NCI-H1417 (cell line): Measurements from ENCODE around the gene FBN1.

ENCODE experiments used
- DNase-seq, 3 experiments: peaks; one replicate each; lab custom pipeline; 2025; lab: John Stamatoyannopoulos, UW

Gene FBN1

DNA sequence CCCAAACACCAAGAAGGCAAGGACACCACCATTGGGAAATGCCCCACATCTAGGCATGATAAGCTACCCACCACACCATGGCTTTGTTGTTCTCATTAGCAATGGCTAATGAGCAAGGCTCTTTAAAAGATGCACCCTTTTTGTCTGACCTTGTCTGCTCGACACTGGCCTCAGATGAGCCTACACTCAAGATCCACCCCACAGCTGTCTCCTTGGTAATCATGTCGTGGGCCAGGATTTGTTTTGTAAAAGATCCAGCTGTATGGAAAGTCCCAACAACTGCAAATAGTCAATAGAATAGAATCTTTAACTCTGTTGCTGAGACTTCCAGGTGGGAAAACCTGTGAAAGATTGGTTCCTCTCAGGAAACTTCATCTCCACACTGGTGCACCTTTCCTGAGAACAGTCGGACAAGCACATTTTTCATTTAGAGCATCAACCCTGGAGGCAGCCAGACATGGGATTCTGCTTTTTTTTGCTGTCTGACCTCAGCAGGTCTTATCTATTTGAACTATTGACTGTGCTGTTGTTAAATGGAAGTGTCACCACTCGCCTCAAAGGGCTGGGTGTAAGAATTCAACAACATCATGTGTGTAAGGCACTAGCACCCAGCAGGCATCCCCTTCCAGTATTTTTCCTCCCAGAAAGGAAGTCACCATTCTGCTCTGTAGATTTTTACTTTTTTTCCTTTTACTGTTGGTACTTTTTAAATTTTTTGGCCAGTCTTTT is 278.8 kb downstream of the FBN1 start:
- DNase-seq, result no peak

DNA sequence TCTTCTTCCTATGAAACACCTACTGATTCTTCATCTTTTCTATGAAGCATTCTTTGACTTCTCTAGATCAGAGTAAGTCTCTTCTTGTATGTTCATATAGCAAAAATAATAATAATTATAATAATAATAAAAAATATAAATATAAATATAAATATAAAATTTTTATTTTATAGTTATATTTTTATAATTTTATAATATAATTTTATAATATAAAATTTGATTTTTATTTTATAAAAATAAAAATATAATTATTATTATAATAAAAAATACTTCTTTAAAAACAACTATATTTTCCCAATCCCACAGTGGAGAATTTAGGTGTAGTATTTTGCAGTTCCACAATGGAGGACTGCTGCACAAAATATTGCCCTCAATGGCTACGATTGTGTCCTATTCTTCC is 279.9 kb downstream of the FBN1 start:
- no peak for DNase-seq

DNA sequence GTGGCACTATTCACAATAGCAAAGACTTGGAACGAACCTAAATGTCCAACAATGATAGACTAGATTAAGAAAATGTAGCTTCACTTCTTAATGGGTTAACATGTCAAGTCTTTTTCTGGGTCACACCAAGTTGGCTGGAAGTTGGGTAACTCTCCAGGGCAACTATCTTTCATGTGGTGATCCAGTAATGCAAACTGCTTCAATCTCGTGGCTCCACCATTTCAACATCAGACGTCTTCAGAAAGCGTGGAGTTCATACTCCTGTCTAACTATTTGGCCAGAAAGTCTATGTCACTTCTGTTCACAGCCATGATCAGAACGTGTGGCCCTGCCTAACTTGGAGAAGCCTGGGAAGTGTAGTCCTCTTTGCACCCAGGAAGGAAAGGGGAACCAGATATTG is 282.0 kb downstream of the FBN1 start:
- no peak for DNase-seq

DNA sequence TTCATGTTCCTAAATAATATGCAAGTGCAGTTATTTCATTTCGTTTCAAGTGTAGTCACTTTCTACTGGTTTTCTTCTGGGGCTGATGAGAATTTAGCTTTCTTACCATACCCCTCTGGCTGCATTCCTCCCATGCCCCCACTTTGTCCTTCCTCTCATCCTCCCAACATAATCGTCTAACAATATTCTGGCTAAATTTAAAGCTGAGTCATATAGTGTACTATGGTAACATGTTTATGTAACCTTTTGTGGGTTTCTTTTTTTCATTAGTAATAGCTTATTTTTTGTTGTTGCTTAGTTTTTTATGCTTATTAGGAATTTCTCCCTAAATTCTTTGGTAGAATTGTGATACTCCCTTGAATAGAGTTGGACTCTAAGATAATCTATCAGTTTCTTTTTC is 283.8 kb downstream of the FBN1 start:
- no peak for DNase-seq

DNA sequence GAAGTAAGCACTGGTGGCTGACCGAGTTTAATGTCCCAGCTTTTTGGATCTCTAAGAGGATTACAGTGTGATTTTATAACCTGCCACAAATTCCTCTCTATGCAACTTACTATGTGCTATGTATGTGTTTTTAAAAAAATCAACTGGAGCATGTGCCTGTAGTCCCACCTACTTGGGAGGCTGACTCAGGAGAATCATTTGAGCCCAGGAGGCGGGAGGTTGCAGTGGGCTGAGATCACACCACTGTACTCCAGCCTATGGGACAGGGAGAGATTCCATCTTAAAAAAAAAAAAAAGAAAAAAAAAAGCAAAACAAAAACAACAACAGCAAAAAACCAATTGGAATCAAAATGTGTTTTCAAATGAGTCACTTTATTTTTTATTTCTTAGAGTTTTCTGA is 284.7 kb downstream of the FBN1 start:
- DNase-seq, result no peak
